Stomach (tissue), 4 donors: ENCODE data around the gene HMGCS1.

Experiments used
- POLR2A ChIP-seq, 4 donors: fragments of 450-650 bp; IDR thresholded peaks; one replicate each; pipeline ENCODE4 v1.6.1; 2016; ENCODE audit warnings: antibody characterized with exemption in 4 of 4, control low read depth in 2 of 4, mild to moderate bottlenecking in 1 of 4, moderate library complexity in 1 of 4
- POLR2AphosphoS5 ChIP-seq, 3 donors: sonication (generic); formaldehyde crosslinking; IDR thresholded peaks; one replicate each; pipeline ENCODE4 v1.6.1; 2016; ENCODE audit warnings: antibody characterized with exemption in 3 of 3
- TF ChIP-seq, protein P1 (sequence below), 7 experiments: fragments of 450-650 bp in 4 of 7; fragments of 200-600 bp in 3 of 7; sonication (generic) in 3 of 7; IDR thresholded peaks; one replicate each; pipeline ENCODE4 v1.5.1; 2016 to 2019; ENCODE audit warnings: antibody characterized with exemption in 7 of 7, control low read depth in 2 of 7, mild to moderate bottlenecking in 1 of 7

DNA sequence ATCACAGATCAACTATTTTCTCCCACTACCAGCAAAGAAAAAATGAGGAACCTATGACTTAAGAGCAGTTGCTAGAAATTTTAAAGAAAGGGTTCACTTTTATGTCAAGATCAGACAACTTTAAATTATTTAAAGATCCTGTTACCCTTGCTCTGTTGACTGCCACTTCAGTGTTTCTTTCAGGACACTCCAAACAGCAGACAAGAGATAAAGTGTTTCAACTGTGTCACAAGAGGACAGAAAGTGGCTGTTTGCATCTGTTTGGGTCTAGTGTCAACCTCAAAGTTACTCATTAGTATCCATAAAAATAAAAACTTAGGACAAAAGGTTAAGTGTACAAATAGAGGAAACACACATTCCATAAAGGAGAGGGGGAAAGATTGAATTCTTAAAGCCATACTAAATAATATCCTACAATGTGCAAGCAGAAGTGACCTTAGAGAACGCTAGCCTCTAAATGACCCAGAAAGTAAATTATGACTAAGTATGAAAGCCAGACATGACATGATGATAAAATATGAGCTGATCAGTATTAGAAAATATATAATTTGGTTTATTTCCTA lies 24.9 kb downstream of the HMGCS1 start:
- TF ChIP-seq POLR2A (IDR thresholded peaks at IDR 0.05) (no peak), POLR2AphosphoS5 (IDR thresholded peaks at IDR 0.05) (no peak)
- TF ChIP-seq, protein P1, sequence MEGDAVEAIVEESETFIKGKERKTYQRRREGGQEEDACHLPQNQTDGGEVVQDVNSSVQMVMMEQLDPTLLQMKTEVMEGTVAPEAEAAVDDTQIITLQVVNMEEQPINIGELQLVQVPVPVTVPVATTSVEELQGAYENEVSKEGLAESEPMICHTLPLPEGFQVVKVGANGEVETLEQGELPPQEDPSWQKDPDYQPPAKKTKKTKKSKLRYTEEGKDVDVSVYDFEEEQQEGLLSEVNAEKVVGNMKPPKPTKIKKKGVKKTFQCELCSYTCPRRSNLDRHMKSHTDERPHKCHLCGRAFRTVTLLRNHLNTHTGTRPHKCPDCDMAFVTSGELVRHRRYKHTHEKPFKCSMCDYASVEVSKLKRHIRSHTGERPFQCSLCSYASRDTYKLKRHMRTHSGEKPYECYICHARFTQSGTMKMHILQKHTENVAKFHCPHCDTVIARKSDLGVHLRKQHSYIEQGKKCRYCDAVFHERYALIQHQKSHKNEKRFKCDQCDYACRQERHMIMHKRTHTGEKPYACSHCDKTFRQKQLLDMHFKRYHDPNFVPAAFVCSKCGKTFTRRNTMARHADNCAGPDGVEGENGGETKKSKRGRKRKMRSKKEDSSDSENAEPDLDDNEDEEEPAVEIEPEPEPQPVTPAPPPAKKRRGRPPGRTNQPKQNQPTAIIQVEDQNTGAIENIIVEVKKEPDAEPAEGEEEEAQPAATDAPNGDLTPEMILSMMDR (IDR thresholded peaks at IDR 0.05): no peak
